ENCODE results near the gene DDX1. TPM values are rescaled to one million over a fixed set of nuclear protein-coding genes. Genes with fewer than 3 reads are reported as not detected.

DDX1 gene
- total and polyA plus RNA-seq, 11 donors = 97.7 to 193 (median 136) TPM

- ATAC-seq (no peak), DNase-seq (no peak)
- no peak overlapping the region for H3K4me3 ChIP-seq
- no peaks in the 10 kb centered on the region for H3K27me3 ChIP-seq
- 86 to 91% (median 88%) methylated on average over 26 to 31 of the region's 31 CpGs for WGBS, 4 donors
- H3K9me3 ChIP-seq = no peaks in the 10 kb centered on the region
- intact Hi-C loops (cut with DNase I) = no loop called here
- no peaks in the 10 kb centered on the region for H3K4me1 ChIP-seq
- H3K27ac ChIP-seq = no peak overlapping the region
- no peak for TF ChIP-seq POLR2A (IDR thresholded peaks at IDR 0.05)
- TF ChIP-seq CTCF (IDR thresholded peaks at IDR 0.05) = no peak
- H3K36me3 ChIP-seq = no peaks in the 10 kb centered on the region
Observed at GRCh38 chr2:15653806-15654726, 62.4 kb downstream of the DDX1 start.

GRCh38 chr2:15654727-15655073 is 63.0 kb downstream of the DDX1 start:
- DNase-seq (no peak), ATAC-seq (no peak)
- TF ChIP-seq CTCF (IDR thresholded peaks at IDR 0.05) = no peak
- TF ChIP-seq POLR2A (IDR thresholded peaks at IDR 0.05) = no peak
- WGBS, 4 donors = 89 to 96% (median 91%) methylated on average over 9 of the region's 9 CpGs
- Histone ChIP-seq H3K4me3 (no peak overlapping the region), H3K27ac (no peak overlapping the region), H3K4me1 (no peaks in the 10 kb centered on the region), H3K36me3 (no peaks in the 10 kb centered on the region), H3K27me3 (no peaks in the 10 kb centered on the region), H3K9me3 (no peaks in the 10 kb centered on the region)
- intact Hi-C loops (cut with DNase I) = no loop called here

- intact Hi-C loops (cut with DNase I) = no loop called here
- Histone ChIP-seq H3K4me1 (no peaks in the 10 kb centered on the region), H3K4me3 (no peak overlapping the region), H3K27ac (no peak overlapping the region), H3K9me3 (no peaks in the 10 kb centered on the region), H3K36me3 (no peaks in the 10 kb centered on the region), H3K27me3 (no peaks in the 10 kb centered on the region)
- no peak for ATAC-seq
- DNase-seq = no peak
- TF ChIP-seq CTCF (IDR thresholded peaks at IDR 0.05) (no peak), POLR2A (IDR thresholded peaks at IDR 0.05) (no peak)
- WGBS, 4 donors = 97 to 99% (median 98%) methylated on average over 7 of the region's 7 CpGs
Observed at GRCh38 chr2:15655123-15655887, 63.6 kb downstream of the DDX1 start.

GRCh38 chr2:15656090-15656489 is 64.4 kb downstream of the DDX1 start:
- H3K27ac ChIP-seq = no peak overlapping the region
- DNase-seq (no peak), ATAC-seq (no peak)
- no peak overlapping the region for H3K4me3 ChIP-seq
- H3K27me3 ChIP-seq = no peaks in the 10 kb centered on the region
- intact Hi-C loops (cut with DNase I) = no loop called here
- no peaks in the 10 kb centered on the region for H3K9me3 ChIP-seq
- H3K36me3 ChIP-seq = no peaks in the 10 kb centered on the region
- WGBS, 4 donors = 96 to 98% (median 97%) methylated on average over 8 of the region's 8 CpGs
- no peak for TF ChIP-seq POLR2A (IDR thresholded peaks at IDR 0.05)
- TF ChIP-seq CTCF (IDR thresholded peaks at IDR 0.05) = no peak
- H3K4me1 ChIP-seq = no peaks in the 10 kb centered on the region

All from heart left ventricle (tissue), 16 donors.